Activated T-cell treated with anti-CD3 and anti-CD28 coated beads, Interleukin-2, amount 50 U/mL, for 24 hours (primary cell): ENCODE results near the gene PIK3R1.
"Not testable (repeated sequence)": the region's sequence is repeated elsewhere in the genome, so short reads cannot be mapped to it uniquely, and the experiment has no call there.

ENCODE experiments used
- DNase-seq: peaks from one replicate; pipeline ENCODE4 v3.0.0-alpha.2; 2020
- H3K27ac Mint-ChIP-seq: 2 replicates; pipeline ENCODE4 v1.8.0; 2020; ENCODE audit warnings: mild to moderate bottlenecking, mixed read lengths
- H3K27me3 Mint-ChIP-seq: 2 replicates; pipeline ENCODE4 v1.8.0; 2020; ENCODE audit warnings: mixed read lengths
- H3K36me3 Mint-ChIP-seq: 2 replicates; pipeline ENCODE4 v1.8.0; 2020; ENCODE audit warnings: low read depth, mixed read lengths
- H3K4me1 Mint-ChIP-seq: 2 replicates; pipeline ENCODE4 v1.8.0; 2020; ENCODE audit warnings: low read depth, mixed read lengths
- H3K4me3 Mint-ChIP-seq: 2 replicates; pipeline ENCODE4 v1.8.0; 2020; ENCODE audit warnings: mild to moderate bottlenecking, moderate library complexity, mixed read lengths
- H3K9me3 Mint-ChIP-seq: 2 replicates; pipeline ENCODE4 v1.8.0; 2020; ENCODE audit warnings: mixed read lengths

PIK3R1 gene

DNA sequence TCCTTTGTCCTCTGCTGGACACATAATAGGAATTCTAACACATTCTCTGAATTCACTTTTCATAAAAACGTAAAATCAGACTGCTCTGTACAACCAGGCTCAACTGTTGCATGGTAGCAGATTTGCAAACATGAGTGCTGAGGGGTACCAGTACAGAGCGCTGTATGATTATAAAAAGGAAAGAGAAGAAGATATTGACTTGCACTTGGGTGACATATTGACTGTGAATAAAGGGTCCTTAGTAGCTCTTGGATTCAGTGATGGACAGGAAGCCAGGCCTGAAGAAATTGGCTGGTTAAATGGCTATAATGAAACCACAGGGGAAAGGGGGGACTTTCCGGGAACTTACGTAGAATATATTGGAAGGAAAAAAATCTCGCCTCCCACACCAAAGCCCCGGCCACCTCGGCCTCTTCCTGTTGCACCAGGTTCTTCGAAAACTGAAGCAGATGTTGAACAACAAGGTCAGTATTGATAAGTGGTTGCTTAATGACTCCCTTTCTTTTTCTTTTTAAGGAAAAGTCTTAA is 11.1 kb downstream of the PIK3R1 start:
- no peak for DNase-seq
- H3K27ac Mint-ChIP-seq = no peak overlapping the region
- H3K4me1 Mint-ChIP-seq = peaks cover 91% of the 10 kb centered on the region
- H3K27me3 Mint-ChIP-seq = no peaks in the 10 kb centered on the region
- peaks cover 54% of the 10 kb centered on the region for H3K36me3 Mint-ChIP-seq
- no peak overlapping the region for H3K4me3 Mint-ChIP-seq
- H3K9me3 Mint-ChIP-seq = no peaks in the 10 kb centered on the region

DNA sequence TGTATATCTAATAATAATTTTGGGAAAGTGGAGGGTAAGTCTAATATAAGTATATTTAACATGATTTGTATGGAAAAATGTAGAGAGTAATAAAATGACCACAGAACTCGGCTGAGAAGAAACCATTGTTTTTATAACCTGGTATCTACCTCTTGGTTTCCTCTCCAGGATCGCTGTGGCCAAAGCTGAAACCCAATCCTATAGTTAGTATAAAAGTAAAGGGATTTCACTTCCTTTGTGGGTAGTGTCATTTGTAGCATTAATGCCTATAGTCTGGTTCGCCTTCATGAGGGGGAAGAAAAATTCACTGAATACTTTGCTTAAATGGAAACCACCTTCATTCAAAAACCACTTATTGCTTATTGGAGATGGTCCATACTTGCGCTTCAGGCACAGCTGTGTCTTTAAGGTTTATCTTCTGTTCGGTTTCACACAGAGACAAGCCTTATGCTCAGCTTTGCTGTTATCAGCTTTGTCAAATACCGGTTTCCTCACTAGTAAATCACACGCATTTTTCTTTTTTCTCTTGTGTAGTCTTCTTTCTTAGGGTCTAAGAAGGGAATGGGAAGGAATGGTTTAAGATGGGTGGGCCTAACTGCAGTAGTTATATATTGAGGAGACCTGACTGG is 12.1 kb downstream of the PIK3R1 start:
- Mint-ChIP-seq H3K4me1 (peaks cover 92% of the 10 kb centered on the region), H3K36me3 (peaks cover 55% of the 10 kb centered on the region), H3K27ac (peak overlapping the region; percentile 9), H3K4me3 (no peak overlapping the region), H3K9me3 (no peaks in the 10 kb centered on the region), H3K27me3 (no peaks in the 10 kb centered on the region)
- DNase-seq = no peak

- no peak overlapping the region for H3K4me3 Mint-ChIP-seq
- H3K9me3 Mint-ChIP-seq = no peaks in the 10 kb centered on the region
- no peak for DNase-seq
- H3K27ac Mint-ChIP-seq = no peak overlapping the region
- H3K36me3 Mint-ChIP-seq = peaks cover 56% of the 10 kb centered on the region
- peaks cover 88% of the 10 kb centered on the region for H3K4me1 Mint-ChIP-seq
- H3K27me3 Mint-ChIP-seq = no peaks in the 10 kb centered on the region
Measured at GRCh38 chr5:68229416-68229815, 13.9 kb downstream of the PIK3R1 start.

GRCh38 chr5:68230285-68230684 is 14.7 kb downstream of the PIK3R1 start:
- peaks cover 84% of the 10 kb centered on the region for H3K4me1 Mint-ChIP-seq
- no peaks in the 10 kb centered on the region for H3K27me3 Mint-ChIP-seq
- no peaks in the 10 kb centered on the region for H3K9me3 Mint-ChIP-seq
- no peak overlapping the region for H3K4me3 Mint-ChIP-seq
- peaks cover 60% of the 10 kb centered on the region for H3K36me3 Mint-ChIP-seq
- no peak overlapping the region for H3K27ac Mint-ChIP-seq
- DNase-seq = no peak

DNA sequence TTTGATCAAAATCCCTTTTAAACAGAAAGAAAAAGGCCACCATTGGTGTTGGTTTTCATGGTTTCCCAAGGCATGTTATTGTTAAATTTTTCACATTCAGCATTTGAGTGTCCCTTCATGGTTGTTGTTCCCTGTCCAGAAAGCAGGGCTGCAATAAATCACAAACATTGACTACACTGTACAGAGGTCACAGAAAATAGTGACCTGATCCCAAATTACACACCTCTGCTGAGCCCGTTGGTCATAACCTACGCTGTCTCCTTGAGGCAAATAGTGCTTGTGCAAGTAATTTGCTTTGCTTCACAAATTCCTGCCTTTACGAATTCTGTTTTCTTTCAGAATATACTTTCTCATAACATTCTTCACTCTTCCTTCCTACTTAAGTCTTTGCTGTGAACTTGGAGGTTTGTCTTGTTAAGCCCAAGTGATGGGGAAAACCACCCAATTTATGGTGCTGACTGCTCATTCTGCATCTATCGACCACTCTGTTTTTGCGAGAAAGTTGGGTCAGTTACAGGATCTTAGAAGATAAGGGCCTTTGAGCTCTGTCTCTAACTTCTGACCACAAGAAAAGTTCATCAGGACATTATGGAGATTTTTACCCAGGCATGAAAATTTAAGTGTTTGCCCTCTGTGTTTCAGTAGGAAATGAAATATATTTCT is 16.0 kb downstream of the PIK3R1 start:
- Mint-ChIP-seq H3K27ac (peak overlapping the region; percentile 5), H3K4me3 (no peak overlapping the region), H3K4me1 (peaks cover 80% of the 10 kb centered on the region), H3K27me3 (no peaks in the 10 kb centered on the region), H3K36me3 (peaks cover 56% of the 10 kb centered on the region), H3K9me3 (no peaks in the 10 kb centered on the region)
- no peak for DNase-seq

GRCh38 chr5:68232277-68232676 is 16.7 kb downstream of the PIK3R1 start:
- H3K9me3 Mint-ChIP-seq = no peaks in the 10 kb centered on the region
- H3K36me3 Mint-ChIP-seq = peaks cover 51% of the 10 kb centered on the region
- H3K27me3 Mint-ChIP-seq = no peaks in the 10 kb centered on the region
- DNase-seq = no peak
- peaks cover 81% of the 10 kb centered on the region for H3K4me1 Mint-ChIP-seq
- H3K27ac Mint-ChIP-seq = peak overlapping the region; percentile 52
- H3K4me3 Mint-ChIP-seq = no peak overlapping the region

GRCh38 chr5:68233075-68233474 is 17.5 kb downstream of the PIK3R1 start:
- Mint-ChIP-seq H3K27me3 (no peaks in the 10 kb centered on the region), H3K4me3 (no peak overlapping the region), H3K9me3 (no peaks in the 10 kb centered on the region), H3K4me1 (peaks cover 80% of the 10 kb centered on the region), H3K27ac (peak overlapping the region; percentile 45), H3K36me3 (peaks cover 43% of the 10 kb centered on the region)
- DNase-seq = no peak

- Mint-ChIP-seq H3K4me1 (peaks cover 81% of the 10 kb centered on the region), H3K36me3 (peaks cover 29% of the 10 kb centered on the region)
- not testable (repeated sequence) for DNase-seq, H3K4me3 Mint-ChIP-seq, H3K27me3 Mint-ChIP-seq, H3K27ac Mint-ChIP-seq, H3K9me3 Mint-ChIP-seq
Measured at GRCh38 chr5:68235229-68235628, 19.7 kb downstream of the PIK3R1 start.

- DNase-seq = no peak
- H3K4me3 Mint-ChIP-seq = no peak overlapping the region
- H3K27ac Mint-ChIP-seq = peak overlapping the region; percentile 84
- H3K9me3 Mint-ChIP-seq = no peaks in the 10 kb centered on the region
- no peaks in the 10 kb centered on the region for H3K27me3 Mint-ChIP-seq
- H3K36me3 Mint-ChIP-seq = peaks cover 23% of the 10 kb centered on the region
- peaks cover 82% of the 10 kb centered on the region for H3K4me1 Mint-ChIP-seq
Measured at GRCh38 chr5:68237715-68238114, 22.2 kb downstream of the PIK3R1 start.

DNA sequence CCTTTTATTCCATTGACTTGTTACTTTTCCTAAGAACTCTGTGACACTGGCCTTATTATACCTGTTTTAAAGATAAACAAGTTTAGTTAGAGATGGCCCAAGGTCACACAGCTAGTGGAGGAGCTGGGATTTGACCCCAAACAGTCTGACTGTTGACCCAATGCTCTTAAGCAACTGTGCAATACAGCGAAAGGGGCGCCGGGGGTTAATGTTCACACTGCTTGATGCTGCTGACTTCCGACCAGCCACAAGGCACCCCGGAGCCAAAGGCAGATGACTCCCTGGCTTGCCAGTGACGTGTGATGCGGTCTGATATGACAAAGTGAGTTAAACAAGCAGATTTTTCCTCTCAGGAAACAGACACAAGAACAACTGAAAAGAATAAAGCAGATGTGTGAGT is 23.9 kb downstream of the PIK3R1 start:
- H3K4me1 Mint-ChIP-seq = peaks cover 82% of the 10 kb centered on the region
- H3K27ac Mint-ChIP-seq = peak overlapping the region; percentile 89
- no peaks in the 10 kb centered on the region for H3K27me3 Mint-ChIP-seq
- H3K4me3 Mint-ChIP-seq = peak overlapping the region; percentile 38
- peak; percentile 80 for DNase-seq
- no peaks in the 10 kb centered on the region for H3K9me3 Mint-ChIP-seq
- H3K36me3 Mint-ChIP-seq = peaks cover 30% of the 10 kb centered on the region

DNA sequence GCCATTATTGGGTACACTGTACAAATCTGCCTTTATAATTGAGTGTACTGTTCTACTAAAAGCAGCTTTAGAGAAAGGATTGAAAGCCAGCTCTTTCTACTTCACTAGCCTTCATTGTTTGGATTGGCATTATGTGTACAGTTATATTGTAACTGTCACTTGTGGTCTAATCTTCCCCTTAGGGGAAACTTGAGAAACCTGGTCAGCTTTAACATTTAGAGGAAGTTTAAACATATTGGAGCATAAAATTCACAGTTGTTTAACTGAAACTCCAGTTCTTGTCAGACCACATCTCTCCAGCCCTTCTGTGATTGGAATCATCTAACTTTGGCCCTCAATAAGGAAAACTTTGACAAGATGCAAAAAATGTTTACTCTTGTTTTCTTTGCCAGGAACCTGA is 24.6 kb downstream of the PIK3R1 start:
- H3K27ac Mint-ChIP-seq = peak overlapping the region; percentile 89
- H3K36me3 Mint-ChIP-seq = peaks cover 29% of the 10 kb centered on the region
- no peaks in the 10 kb centered on the region for H3K9me3 Mint-ChIP-seq
- DNase-seq = no peak
- H3K4me1 Mint-ChIP-seq = peaks cover 84% of the 10 kb centered on the region
- no peaks in the 10 kb centered on the region for H3K27me3 Mint-ChIP-seq
- no peak overlapping the region for H3K4me3 Mint-ChIP-seq

- H3K4me3 Mint-ChIP-seq = peak overlapping the region; percentile 24
- H3K36me3 Mint-ChIP-seq = peaks cover 26% of the 10 kb centered on the region
- H3K27me3 Mint-ChIP-seq = no peaks in the 10 kb centered on the region
- H3K27ac Mint-ChIP-seq = peak overlapping the region; percentile 89
- peaks cover 84% of the 10 kb centered on the region for H3K4me1 Mint-ChIP-seq
- H3K9me3 Mint-ChIP-seq = no peaks in the 10 kb centered on the region
- DNase-seq = no peak
Measured at GRCh38 chr5:68240771-68241170, 25.2 kb downstream of the PIK3R1 start.

- Mint-ChIP-seq H3K4me1 (peaks cover 82% of the 10 kb centered on the region), H3K27ac (peak overlapping the region; percentile 72), H3K4me3 (no peak overlapping the region), H3K27me3 (no peaks in the 10 kb centered on the region), H3K36me3 (peaks cover 19% of the 10 kb centered on the region), H3K9me3 (no peaks in the 10 kb centered on the region)
- no peak for DNase-seq
Measured at GRCh38 chr5:68242743-68243142, 27.2 kb downstream of the PIK3R1 start.

- Mint-ChIP-seq H3K9me3 (no peaks in the 10 kb centered on the region), H3K27me3 (no peaks in the 10 kb centered on the region), H3K27ac (peak overlapping the region; percentile 85), H3K36me3 (peaks cover 19% of the 10 kb centered on the region), H3K4me3 (peak overlapping the region; percentile 27), H3K4me1 (peaks cover 77% of the 10 kb centered on the region)
- DNase-seq = no peak
Measured at GRCh38 chr5:68243251-68243650, 27.7 kb downstream of the PIK3R1 start.

GRCh38 chr5:68243681-68244080 is 28.1 kb downstream of the PIK3R1 start:
- H3K27me3 Mint-ChIP-seq = no peaks in the 10 kb centered on the region
- peaks cover 19% of the 10 kb centered on the region for H3K36me3 Mint-ChIP-seq
- no peaks in the 10 kb centered on the region for H3K9me3 Mint-ChIP-seq
- H3K4me3 Mint-ChIP-seq = peak overlapping the region; percentile 12
- peak overlapping the region; percentile 85 for H3K27ac Mint-ChIP-seq
- DNase-seq = no peak
- H3K4me1 Mint-ChIP-seq = peaks cover 77% of the 10 kb centered on the region
